ENCODE data around the gene VSIG10.
A peak's percentile ranks its signal among the peaks of the same experiment; 100 is the strongest.
"Not testable (repeated sequence)": the region's sequence is repeated elsewhere in the genome, so short reads cannot be mapped to it uniquely, and the experiment has no call there.

VSIG10 gene

DNA sequence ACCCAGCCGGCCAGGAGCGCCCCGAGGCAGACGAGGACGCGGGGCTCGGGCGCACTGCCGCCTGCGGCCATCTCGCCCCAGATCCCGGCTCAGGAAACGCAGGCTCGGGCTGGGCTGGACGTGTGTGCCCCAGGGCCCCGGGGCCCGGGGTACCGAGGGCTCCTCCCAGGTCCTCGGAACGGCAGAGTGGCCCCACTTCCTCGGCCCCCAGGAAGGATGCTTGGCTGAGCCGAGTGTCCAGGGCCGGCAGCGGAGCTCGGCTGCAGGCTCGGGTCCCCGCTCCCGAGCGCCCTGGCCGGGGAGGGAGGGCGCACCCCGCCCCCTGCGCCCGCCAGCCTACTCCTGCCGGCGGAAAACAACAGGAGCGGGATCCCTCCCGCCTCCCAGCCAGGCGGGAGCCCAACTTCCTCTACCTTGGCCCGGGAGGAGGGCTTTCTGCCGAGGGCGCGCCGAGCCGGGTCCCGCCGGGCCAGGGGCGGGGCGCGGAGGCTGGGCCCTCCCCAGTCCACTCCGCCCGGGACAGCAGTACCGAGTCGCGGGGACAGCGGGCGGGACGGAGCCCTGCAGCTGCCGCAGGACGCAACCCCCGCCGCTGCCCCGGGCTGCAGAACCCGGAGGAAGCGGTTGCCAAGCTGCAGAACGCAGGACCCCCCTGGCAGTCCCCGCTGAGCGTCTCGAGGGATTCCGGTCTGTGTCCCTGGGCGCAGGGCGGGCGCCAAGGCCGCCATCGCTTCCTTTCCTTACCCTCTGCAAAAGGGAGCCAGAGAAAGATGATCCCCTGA is at the start of gene VSIG10:
VSIG10 (minus strand) TSS at position 411 of the 782 bp plus-strand sequence; CDS start at position 71, 340 bp downstream.
- DNase-seq: peak; percentile 89

GRCh38 chr12:118151755-118152154 is 47.9 kb upstream of the VSIG10 start:
- DNase-seq: no peak

DNA sequence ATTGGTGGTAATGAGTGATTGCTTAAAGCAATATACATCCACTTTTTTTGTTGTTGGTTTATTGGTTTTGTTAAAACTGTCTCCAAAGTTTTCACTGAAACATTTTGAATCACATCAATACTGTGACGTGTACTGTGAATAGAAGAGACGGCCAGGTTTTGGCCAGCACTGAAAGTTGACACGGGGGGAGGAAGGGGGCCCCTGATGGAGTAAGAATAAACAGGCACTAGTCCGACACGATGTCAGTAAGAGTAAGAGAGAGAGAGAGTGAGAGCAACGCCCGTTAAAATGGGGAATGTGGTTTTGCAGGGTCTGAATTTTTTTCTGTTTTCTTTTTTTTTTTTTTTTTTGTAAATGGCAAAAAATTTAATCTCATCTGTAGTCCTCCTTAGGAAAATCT is 46.8 kb upstream of the VSIG10 start:
- DNase-seq: no peak

GRCh38 chr12:118148287-118148686 is 44.5 kb upstream of the VSIG10 start:
- DNase-seq: no peak

DNA sequence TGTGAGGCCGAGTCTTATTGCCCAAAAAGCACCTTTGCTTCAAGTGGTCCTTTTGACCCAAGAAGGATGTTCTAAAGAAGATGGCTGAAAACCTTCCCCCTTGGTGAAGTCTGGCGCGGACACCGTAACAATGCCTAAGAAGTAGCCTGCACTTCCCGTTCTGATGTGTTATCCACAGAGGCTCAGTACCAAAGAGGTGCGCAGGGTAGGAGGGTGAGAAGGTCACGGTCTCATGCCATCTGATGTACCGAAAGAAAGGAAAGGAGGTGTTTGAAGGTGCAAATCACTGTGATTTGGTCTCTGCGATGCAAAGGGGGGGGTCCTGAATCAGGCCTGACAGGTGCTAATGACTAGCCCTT is 42.0 kb upstream of the VSIG10 start:
- no peak for DNase-seq

GRCh38 chr12:118145113-118145797 is 41.4 kb upstream of the VSIG10 start:
- no peak for DNase-seq

DNA sequence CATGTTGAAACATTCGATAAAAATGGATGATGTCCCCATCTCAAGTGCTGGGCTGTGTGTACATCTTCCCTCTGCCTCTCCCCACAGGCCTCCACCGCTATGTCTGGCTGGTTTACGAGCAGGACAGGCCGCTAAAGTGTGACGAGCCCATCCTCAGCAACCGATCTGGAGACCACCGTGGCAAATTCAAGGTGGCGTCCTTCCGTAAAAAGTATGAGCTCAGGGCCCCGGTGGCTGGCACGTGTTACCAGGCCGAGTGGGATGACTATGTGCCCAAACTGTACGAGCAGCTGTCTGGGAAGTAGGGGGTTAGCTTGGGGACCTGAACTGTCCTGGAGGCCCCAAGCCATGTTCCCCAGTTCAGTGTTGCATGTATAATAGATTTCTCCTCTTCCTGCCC is 40.7 kb upstream of the VSIG10 start:
- no peak for DNase-seq

GRCh38 chr12:118140825-118141224 is 37.0 kb upstream of the VSIG10 start:
- no peak for DNase-seq

- no peak for DNase-seq
Measured at GRCh38 chr12:118137148-118137678, 33.4 kb upstream of the VSIG10 start.

DNA sequence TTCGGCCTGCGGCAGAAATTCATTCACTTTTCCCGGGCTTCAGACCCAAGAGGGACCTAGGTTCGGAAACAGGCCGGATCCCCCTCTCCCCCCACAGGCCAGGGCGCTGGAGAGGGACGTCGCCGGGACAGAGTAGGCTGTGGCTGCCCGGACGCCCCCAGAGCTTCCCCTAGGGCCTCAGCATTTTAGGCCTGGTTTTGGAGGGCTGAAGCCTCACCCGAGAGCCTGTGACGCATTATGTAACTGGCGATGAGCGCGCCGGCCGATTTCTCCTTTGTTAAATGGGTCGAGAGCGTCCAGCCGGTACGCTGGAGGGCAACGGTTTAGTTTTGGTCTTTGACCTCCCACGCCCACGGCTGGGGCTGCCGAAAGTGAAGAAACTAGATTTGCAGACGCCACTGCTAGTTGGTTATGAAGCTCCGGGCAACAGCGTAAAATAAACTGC is 32.8 kb upstream of the VSIG10 start:
- DNase-seq: peak; percentile 17

- peak; percentile 91 for DNase-seq
Measured at GRCh38 chr12:118135788-118136558, 32.2 kb upstream of the VSIG10 start, which contains the start of gene PEBP1. Gene PEBP1 (plus strand): TSS chr12:118136124. CDS start chr12:118136210, 86 bp downstream.

DNA sequence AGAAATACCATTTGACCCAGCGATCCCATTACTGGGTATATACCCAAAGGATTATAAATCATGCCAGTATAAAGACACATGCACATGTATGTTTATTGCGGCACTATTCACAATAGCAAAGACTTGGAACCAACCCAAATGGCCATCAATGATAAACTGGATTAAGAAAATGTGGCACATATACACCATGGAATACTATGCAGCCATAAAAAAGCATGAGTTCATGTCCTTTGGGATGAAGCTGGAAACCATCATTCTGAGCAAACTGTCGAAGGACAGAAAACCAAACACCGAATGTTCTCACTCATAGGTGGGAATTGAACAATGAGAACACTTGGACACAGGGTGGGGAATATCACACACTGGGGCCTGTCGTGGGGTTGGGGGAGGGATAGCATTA is 25.6 kb upstream of the VSIG10 start:
- not testable (repeated sequence) for DNase-seq

DNA sequence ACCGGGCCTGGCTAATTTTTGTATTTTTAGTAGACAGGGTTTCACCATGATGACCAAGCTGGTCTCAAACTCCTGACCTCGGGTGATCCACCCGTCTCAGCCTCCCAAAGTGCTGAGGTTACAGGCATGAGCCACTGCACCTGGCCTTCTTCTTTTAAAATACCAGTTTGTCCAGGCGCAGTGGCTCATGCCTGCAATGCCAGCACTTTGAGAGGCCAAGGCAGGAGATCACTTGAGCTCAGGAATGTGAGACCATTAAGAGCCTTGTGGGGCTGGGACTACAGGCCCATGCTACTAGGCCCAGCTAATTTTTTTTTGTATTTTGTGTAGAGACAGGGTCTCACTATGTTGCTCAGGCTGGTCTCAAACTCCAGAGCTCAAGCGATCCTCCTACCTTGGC is 24.1 kb upstream of the VSIG10 start:
- no peak for DNase-seq

DNA sequence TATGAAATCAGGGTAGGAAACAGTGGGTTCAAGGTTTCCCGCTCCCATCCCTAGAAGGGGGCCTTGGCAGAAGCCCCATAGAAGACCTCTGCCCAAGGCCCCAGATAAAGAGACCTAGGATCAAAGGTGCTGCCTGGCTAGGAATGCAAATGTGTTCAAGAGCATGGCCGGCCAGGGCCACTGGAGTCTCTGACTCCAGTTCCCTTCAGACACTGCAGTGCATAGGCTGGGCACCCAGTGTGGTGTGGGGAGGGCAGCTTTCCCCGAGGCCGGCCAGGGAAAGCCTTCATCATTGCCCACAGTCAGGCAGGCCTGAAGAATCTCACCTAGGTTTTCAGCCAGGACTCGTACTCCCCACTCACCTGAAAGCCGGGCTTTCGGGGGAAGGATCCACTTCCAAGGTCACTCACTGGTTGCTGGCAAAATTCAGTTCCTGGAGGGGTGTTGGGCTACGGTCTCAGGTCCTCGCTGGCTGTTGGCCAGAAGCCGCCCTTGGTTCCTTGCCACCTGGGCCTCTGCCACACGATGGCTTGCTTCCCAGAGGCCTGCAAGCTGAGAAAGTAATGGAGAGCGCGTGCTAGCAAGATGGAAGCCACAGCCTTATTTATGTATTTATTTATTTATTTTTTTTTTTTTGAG is 22.4 kb upstream of the VSIG10 start:
- no peak for DNase-seq

- no peak for DNase-seq
Measured at GRCh38 chr12:118125743-118126118, 21.9 kb upstream of the VSIG10 start.

DNA sequence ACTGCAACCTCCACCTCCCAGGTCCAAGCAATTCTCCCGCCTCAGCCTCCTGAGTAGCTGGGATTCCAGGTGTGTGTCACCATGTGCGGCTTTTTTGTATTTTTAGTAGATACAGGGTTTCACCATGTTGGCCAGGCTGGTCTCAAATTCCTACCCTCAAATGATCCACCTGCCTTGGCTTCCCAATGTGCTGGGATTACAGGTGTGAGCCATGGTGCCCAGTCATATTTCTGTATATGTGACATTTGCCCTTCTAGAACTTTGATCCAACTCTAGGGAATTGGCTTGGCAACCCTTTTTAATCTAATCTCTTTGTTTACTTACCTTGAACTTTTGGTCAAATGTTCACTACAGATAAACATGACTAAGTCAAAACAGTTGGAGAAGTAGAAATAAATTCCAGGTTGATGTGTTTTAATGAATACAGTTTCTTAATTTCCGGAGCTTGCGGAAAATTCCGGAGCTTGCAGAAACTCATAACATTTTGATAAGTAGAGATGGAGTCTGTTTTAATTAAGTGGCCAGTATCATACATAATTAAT is 20.6 kb upstream of the VSIG10 start:
- no peak for DNase-seq

DNA sequence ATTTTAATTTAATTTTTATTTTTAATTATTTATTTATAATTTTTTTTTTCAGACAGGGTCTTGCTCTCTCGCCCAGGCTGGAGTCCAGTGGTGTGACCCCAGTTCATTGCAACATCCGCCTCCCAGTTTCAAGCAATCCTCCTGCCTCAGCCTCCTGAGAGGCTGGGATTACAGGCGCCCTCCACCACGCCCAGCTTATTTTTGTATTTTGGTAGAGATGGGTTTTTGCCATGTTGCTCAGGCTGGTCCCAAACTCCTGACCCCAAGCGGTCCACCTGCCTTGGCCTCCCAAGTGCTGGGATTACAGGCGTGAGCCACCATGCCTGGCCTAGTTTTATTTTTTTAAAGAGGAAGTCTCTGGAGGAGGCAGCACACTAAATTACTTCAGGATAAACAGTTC is 18.5 kb upstream of the VSIG10 start:
- no peak for DNase-seq

DNA sequence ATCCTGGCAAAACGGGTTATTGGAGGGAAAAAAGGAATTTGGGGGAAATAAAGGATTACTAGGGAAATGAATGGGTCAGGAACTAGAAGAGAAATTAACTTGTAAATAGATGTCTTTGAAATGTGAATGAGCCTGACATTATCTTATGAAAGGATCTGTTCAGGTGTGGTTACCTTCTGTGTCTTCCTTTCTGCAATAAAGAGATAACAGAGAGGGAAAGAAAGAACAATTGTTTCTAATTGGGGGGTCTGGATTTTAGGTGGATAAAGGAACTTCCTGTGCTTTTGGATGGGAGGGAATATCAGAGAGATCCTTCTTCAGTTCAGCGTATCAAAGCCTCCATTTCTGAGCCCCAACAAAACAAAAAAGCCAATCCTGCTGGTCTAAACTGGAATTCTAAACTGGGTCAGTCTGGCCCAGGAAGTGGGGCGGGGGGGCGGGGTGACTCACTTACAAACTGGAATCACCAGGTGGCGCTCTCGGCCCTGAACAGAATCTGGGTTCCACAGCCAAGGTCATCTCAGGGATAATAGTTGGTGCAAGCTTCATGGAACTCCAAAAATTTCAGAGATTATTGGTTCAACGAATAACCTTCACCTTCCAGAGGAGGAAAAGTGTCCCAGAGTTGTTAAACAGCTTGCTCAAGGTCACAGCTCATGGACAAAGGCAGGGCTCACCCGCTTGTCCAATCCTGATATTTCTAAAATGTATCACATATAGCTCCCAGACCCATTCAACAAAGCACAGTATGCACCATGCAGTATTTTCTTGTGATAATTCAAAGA is 17.0 kb upstream of the VSIG10 start:
- peak; percentile 60 for DNase-seq

GRCh38 chr12:118119449-118119879 is 15.7 kb upstream of the VSIG10 start:
- DNase-seq: no peak

- no peak for DNase-seq
Measured at GRCh38 chr12:118109088-118109487, 5.3 kb upstream of the VSIG10 start.

- DNase-seq: no peak
Measured at GRCh38 chr12:118107694-118108093, 3.9 kb upstream of the VSIG10 start.

DNA sequence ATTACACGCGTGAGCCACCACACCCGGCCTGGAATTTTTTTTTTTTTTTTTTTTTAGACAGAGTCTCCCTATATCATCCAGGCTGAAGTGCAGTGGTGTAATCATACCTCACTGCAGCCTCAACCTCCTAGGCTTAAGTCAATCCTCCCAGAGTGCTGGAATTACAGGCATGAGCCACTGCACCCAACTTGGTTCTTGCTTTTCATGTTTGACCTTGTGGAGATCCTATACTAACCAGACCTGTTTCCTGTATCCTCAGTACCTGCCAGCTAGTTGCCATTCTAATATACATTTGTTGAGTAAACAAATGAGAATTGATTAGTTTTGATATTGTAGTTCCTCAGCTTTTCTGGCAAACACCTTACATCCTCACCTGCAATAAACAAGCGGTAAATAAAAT is 3.2 kb upstream of the VSIG10 start:
- DNase-seq: no peak

Data from NCI-H510A (cell line).